Lower lobe of right lung (tissue), 2 donors: ENCODE data around the gene FBXW12. TPM values are rescaled to one million over a fixed set of nuclear protein-coding genes. Genes with fewer than 3 reads are reported as not detected.

Experiments used
- ATAC-seq, 2 donors: fragments of 200-7000 bp; cut with Tn5 transposase; one replicate each; pipeline ENCODE4 v1.9.1; 2020 to 2022; ENCODE audit warnings: mild to moderate bottlenecking in 2 of 2, moderate library complexity in 2 of 2
- DNase-seq: peaks from one replicate; pipeline ENCODE4 v3.0.0-alpha.2; 2020
- H3K27ac ChIP-seq: fragments of 200-600 bp; one replicate; pipeline ENCODE4 v1.8.0; 2022
- H3K27me3 ChIP-seq: fragments of 200-600 bp; one replicate; pipeline ENCODE4 v1.8.0; 2022; ENCODE audit warnings: low read depth
- H3K36me3 ChIP-seq: fragments of 200-600 bp; one replicate; pipeline ENCODE4 v1.8.0; 2022; ENCODE audit warnings: mild to moderate bottlenecking
- H3K4me1 ChIP-seq: fragments of 200-600 bp; one replicate; pipeline ENCODE4 v1.8.0; 2022
- H3K4me3 ChIP-seq: fragments of 200-600 bp; one replicate; pipeline ENCODE4 v1.8.0; 2022; ENCODE audit warnings: mild to moderate bottlenecking
- H3K9me3 ChIP-seq: fragments of 200-600 bp; one replicate; pipeline ENCODE4 v1.8.0; 2022
- intact Hi-C: fragments of 100-400 bp; cut with DNase I; formaldehyde crosslinking; loops from one replicate; pipeline ENCODE4 v1.11.0; 2022
- total RNA-seq: library from RNA; stranded (reverse); fragmentation: NEBNext Ultra II Directional; extraction: Animal tissue kit (Norgen Biotek cat#: 25700); gene quantifications from one replicate; pipeline ENCODE4 v1.2.1, GENCODE V29; 2021
- TF ChIP-seq, protein P1 (sequence below): fragments of 200-600 bp; IDR thresholded peaks from one replicate; pipeline ENCODE4 v1.8.0; 2022; ENCODE audit warnings: antibody characterized with exemption, mild to moderate bottlenecking
- donor health status: DM: no; HTN: yes; CAD: no; lungs with severe emphysema.

FBXW12 gene
- total RNA-seq, 1 donor from 2014 or later, result not detected

DNA sequence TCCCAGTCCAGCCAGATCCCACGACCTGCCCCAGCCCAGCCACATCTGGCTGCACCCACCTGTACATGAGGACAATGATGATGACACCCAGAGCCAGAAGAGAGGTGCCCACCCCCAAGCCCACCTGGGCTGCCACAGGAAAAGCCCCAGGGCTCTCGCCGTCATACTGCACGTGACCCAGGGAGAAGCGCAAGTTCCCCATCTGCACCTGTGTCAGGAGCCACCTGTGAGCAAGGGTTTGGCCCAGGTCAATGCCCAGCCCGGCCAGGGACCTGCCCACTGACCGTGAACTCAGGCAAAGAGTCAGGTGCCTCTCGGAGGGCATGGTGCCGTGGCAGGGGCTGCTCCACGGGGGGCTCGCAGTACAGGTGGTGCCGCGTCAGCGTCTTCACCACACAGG, 41.6 kb downstream of the FBXW12 start:
- TF ChIP-seq, protein P1, sequence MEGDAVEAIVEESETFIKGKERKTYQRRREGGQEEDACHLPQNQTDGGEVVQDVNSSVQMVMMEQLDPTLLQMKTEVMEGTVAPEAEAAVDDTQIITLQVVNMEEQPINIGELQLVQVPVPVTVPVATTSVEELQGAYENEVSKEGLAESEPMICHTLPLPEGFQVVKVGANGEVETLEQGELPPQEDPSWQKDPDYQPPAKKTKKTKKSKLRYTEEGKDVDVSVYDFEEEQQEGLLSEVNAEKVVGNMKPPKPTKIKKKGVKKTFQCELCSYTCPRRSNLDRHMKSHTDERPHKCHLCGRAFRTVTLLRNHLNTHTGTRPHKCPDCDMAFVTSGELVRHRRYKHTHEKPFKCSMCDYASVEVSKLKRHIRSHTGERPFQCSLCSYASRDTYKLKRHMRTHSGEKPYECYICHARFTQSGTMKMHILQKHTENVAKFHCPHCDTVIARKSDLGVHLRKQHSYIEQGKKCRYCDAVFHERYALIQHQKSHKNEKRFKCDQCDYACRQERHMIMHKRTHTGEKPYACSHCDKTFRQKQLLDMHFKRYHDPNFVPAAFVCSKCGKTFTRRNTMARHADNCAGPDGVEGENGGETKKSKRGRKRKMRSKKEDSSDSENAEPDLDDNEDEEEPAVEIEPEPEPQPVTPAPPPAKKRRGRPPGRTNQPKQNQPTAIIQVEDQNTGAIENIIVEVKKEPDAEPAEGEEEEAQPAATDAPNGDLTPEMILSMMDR, result no peak
- intact Hi-C loops, result no loop called here
- H3K36me3 ChIP-seq, result peaks cover 99% of the 10 kb centered on the region
- no peaks in the 10 kb centered on the region for H3K4me1 ChIP-seq
- H3K27ac ChIP-seq, result no peak overlapping the region
- no peaks in the 10 kb centered on the region for H3K27me3 ChIP-seq
- DNase-seq (peak; percentile 40), ATAC-seq (no peak)
- H3K9me3 ChIP-seq, result no peaks in the 10 kb centered on the region
- no peak overlapping the region for H3K4me3 ChIP-seq

DNA sequence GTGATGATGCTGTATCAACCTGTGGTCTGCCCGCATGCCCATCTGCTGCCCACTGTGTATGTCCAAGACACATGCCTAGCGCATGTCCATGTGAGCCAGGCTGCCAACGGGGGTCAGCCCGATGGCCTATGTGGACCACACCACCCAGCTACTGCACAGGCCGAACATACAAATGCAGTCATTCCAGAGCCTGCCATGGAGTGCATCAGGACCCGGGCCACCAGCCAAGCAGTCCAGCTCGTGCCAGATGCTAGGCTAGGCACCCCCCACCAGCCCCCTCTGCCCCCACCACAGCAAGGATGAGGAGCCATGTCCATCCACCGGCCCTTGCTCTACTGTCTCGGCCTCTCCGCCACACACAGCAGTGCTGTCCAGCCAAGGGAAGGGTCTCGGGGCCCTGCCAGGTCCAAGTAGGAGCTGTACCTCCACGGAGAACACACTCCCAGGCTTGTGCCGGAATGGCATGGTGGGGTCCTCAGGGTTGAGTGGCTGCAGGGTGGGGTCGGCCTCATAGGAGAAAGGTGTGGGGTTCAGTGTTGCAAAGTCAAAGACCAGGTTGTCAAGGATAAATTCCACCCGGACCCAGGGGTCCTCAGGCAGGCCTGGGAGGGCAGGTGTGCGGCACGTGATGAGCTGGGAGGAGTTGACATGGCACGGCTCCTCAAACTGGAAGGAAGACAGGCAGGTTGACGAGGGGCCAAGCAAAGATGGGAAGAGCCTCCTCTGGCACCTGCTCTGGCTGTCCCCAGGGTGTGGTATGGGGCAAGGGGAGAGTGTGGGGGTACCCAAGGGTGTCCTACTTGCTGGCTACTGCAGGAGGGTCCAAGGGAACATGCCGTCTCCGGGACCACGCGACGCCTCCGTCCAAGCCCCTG, 42.6 kb downstream of the FBXW12 start:
- Histone ChIP-seq H3K27me3 (no peaks in the 10 kb centered on the region), H3K4me1 (no peaks in the 10 kb centered on the region), H3K36me3 (peaks cover 97% of the 10 kb centered on the region), H3K27ac (no peak overlapping the region), H3K4me3 (no peak overlapping the region), H3K9me3 (no peaks in the 10 kb centered on the region)
- DNase-seq (peak; percentile 35), ATAC-seq (no peak)
- intact Hi-C loops, result no loop called here
- TF ChIP-seq, protein P1, result no peak

DNA sequence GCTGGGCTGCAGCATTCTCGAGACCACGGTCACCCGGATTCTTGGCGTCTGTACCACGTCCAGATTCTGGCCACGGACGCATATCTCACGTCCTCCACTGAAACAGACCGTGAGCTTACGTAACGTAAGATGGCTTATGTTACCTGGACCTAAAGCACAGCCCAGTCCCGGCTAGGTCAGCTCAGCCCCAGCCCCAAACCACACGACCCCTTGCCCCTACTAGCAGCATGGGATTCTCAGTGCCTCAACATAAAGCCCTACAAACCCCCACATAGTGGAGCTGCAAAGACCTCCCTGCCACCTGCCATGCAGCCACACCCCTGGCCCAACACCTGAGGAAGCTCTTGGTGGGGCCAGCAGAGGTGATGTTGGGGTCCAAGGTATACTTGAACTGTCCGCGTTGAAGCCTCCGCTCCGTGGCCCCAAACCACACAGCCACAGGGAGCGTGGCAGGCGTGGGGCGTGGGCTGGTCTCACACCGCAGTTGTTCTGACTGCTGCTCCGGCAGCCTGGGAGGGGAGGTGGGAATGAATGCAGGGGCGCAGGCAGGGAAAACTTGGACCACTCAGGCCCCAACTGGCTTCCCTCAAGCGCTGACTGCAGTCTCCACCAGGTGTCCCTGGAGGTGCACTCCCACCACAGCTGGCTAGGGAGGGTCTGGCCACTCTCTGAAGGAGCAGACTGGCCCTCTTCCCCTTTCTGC, 43.4 kb downstream of the FBXW12 start:
- TF ChIP-seq, protein P1, result no peak
- H3K27ac ChIP-seq, result no peak overlapping the region
- H3K27me3 ChIP-seq, result no peaks in the 10 kb centered on the region
- intact Hi-C loops, result no loop called here
- DNase-seq (peak; percentile 23), ATAC-seq (no peak)
- H3K36me3 ChIP-seq, result peaks cover 89% of the 10 kb centered on the region
- no peak overlapping the region for H3K4me3 ChIP-seq
- no peaks in the 10 kb centered on the region for H3K4me1 ChIP-seq
- H3K9me3 ChIP-seq, result no peaks in the 10 kb centered on the region

DNA sequence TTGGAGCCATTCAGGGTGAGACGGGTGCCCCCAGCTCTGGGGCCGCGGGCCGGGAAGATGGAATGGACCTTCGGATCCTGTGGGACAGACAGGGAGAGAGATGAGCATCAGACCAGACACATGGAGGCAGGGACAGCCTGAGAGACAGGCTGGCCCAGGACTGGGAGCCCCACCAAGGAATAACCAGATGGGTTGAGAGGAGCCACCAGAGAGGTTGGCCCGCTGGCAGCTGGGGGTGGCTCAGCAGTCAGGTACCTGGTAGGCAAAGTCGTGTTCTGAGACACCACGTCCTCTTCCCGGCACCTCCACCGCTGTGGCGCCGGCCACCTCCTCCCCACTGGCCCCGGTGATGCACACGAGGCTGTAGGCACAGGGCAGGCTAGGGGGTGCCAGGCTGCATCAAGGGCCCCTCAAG, 44.1 kb downstream of the FBXW12 start:
- H3K27ac ChIP-seq, result no peak overlapping the region
- ATAC-seq (no peak), DNase-seq (no peak)
- H3K9me3 ChIP-seq, result no peaks in the 10 kb centered on the region
- H3K4me1 ChIP-seq, result no peaks in the 10 kb centered on the region
- no peak overlapping the region for H3K4me3 ChIP-seq
- H3K36me3 ChIP-seq, result peaks cover 87% of the 10 kb centered on the region
- H3K27me3 ChIP-seq, result no peaks in the 10 kb centered on the region
- TF ChIP-seq, protein P1, result no peak
- intact Hi-C loops, result no loop called here

DNA sequence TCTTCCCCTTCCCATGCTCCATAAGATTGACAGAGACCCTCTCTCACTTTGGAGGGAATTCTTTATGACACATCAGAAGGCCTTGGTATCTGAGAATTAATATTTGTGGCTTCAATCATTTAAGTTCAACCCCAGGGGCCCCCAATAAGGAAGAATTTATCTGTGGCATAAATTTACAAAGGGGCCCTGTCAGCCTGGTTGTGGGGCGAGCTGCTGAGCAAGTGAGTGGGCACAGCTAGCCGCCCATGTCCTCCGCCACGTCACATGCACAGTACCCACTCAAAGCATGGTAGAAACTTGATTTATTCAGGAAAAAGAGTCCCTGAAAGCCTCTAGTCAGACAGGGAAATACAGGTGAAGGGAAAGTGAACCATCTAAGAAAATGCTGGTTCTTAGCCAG, 44.5 kb downstream of the FBXW12 start:
- Histone ChIP-seq H3K9me3 (no peaks in the 10 kb centered on the region), H3K4me3 (no peak overlapping the region), H3K27ac (no peak overlapping the region), H3K27me3 (no peaks in the 10 kb centered on the region), H3K36me3 (peaks cover 87% of the 10 kb centered on the region), H3K4me1 (no peaks in the 10 kb centered on the region)
- intact Hi-C loops, result no loop called here
- DNase-seq, result no peak
- ATAC-seq, result no peak
- TF ChIP-seq, protein P1, result no peak
